RPMI8226 (cell line): ENCODE results near the gene RNLS.
"Not testable (repeated sequence)": the region's sequence is repeated elsewhere in the genome, so short reads cannot be mapped to it uniquely, and the experiment has no call there.

Source experiments
- DNase-seq: peaks from one replicate; pipeline ENCODE4 v3.0.0-alpha.2; 2015

Gene RNLS

DNA sequence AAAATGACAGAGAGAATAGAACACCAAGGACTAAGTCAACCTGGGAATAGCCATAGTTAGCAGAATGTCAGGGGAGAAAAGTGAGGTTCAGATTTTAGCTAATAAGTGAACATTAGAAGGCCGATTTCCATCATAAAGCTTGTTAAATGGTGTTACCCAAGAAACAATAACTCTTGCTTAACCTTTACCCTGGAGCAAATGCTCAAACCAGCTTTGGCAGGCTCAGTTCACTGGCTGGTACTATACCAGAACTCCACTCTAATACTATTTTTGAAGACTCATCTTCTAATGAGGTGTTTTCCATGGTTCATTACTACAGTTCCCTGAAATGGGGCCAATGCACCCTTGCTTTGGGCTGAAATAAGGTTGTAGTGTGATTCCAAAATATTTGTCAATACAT lies 61.3 kb downstream of the RNLS start:
- DNase-seq = no peak

- no peak for DNase-seq
These were observed 67.9 kb downstream of the RNLS start for GRCh38 chr10:88515235-88515634.

- no peak for DNase-seq
These were observed 70.5 kb downstream of the RNLS start for GRCh38 chr10:88512599-88512998.

DNA sequence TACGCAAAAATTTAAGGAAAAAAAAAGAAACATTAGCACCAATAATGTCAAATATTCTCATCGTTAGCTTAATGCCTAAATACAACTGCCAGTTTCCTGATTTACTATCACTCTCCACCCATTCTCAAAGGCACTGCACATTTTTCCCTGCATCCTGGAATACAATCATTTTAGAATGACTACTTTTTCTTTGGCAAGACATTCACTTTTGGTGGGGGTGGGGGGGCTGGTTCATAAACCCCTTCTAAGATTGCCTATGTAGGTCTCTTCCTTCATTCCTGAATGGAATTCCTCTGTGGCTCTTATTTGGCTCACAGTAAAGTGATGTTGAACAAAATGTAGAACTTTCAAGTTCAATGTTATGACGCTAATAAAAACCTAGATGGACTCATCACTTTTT lies 74.3 kb downstream of the RNLS start:
- no peak for DNase-seq

- DNase-seq = no peak
These were observed 75.2 kb downstream of the RNLS start for GRCh38 chr10:88507826-88508453.

GRCh38 chr10:88507404-88507803 lies 75.7 kb downstream of the RNLS start:
- DNase-seq = no peak

DNA sequence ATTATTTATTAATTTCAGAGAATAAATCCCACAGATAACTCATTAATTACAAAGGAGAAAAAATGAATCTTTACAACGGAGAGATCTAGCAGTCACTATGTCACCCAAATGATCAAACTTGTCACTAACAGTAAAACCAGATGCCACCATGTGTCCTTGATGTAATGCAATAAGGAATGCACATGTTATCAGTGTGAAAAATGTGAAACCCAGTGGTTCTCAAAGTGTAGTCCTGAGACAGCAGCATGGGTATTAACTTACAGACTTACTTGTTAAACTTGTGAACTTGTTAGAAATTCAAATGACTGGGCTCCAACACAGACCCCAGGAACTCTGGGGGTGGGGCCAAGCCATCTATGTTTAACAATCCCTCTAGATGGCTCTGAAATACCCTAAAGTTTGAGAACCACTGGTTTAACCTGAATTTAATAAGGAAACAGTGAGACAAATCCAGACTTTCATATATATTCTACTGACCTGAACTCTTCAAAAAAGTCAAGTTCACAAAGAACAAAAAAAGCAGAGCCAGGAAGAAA lies 77.4 kb downstream of the RNLS start:
- no peak for DNase-seq

GRCh38 chr10:88505265-88505664 lies 77.9 kb downstream of the RNLS start:
- DNase-seq = no peak

DNA sequence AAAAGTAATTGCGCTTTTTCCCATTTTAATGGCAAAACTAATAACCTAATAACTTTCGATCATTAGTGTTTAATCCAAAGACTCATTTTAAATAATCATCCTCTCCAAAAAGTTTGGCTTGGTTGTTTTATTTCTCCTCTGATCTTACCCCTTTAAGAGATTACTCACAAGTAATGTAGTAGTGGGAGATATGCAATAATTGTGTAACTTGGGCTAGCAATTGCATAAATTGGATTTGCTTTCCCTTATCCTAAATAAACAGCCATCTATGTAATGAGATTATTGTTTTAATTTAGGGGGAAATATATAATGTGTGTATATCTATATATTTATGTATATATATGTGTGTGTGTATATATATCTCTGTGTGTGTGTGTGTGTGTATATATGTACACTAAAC lies 82.5 kb downstream of the RNLS start:
- no peak for DNase-seq

- DNase-seq = no peak
These were observed 83.3 kb downstream of the RNLS start for GRCh38 chr10:88499569-88500470.

DNA sequence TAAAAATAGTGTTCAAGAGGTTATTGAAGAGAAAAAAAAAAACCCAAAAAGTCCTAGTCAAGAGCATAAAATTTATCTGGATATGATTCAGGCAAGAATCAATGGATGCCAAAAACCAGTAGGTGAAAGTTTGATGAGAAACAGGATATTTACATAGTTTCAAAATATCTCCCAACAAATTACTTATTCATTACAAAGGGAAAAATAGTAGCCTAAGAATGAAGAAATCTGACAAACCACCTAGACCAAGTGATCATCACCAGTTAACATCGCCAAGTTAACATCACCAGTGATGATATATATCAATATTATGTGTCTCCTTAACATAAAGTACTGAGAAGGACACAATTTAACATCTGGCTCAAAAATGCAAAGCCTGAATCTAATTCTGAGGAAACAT lies 85.2 kb downstream of the RNLS start:
- DNase-seq = no peak

DNA sequence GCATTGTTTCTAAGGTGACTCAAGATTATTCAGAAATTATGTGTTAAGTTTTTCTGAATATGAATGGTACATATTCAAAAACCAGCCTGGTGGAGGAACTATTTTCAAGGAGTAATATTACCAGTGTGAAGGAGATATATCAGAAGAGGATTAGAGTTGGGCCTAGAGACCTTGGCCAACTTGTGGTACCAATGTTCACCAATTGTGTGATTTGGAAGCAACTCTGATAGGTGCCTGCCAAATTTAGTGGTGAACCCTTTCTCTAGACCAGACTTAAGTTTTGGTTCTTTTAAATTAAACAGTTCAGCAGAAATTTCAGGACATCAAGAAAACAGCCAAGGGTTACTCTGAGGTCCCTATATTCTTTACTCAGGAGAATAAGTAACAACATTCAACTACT lies 88.6 kb downstream of the RNLS start:
- DNase-seq = no peak

DNA sequence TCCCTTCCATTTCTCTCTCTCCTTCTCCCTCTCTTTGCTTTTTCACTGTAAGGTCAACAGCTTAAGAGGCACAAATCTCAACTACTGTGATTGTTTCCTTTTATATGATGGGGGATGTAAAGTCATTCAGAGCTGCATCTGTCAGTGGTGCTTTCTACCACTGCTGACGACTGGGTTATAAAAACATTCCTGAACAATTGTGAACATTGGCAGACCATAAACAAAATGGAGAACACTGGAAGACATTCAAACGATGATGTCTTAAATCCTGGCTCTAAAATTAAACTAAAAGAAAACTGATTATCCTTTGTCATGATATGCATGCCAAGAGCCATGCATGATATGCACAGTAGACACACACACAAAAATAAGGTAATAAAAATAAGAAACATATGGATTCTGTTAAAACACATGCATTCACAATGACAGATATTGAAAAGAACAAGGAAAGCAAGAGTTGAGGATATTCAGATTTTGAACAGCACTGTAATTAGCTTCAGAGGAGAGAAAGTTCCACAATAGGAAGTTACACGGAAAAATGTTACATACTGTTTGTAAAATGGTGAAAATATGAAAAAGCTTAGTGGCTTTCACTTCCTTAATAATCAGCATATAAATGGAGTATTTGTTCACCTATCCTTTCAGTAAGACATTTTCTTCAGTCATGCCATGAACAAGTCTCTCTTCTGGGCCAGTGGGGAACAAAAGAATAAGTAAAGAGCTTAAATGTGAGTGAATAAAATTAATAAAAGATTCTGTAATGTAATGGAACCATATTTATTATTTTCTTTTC lies 89.2 kb downstream of the RNLS start:
- no peak for DNase-seq

DNA sequence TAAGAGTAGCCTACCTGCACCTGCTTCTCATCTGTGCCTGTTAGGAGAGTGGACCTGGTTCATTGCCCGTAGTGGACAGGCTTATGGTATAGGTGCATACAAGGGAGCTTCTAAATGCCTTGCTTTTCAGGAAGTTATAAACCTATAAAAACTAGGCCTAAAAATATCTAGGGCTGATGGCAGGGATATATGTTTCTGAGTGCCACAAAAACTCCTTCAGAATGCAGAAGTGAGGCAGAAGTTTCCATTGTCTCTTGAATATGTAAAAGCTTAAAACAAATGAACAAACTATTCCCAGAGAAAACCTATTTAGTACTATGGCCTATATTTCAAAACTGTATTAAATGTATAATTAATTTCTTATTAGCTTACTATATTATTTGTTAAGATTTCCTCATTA lies 91.8 kb downstream of the RNLS start:
- no peak for DNase-seq

- no peak for DNase-seq
These were observed 92.7 kb downstream of the RNLS start for GRCh38 chr10:88490231-88490980.

- DNase-seq = no peak
These were observed 94.0 kb downstream of the RNLS start for GRCh38 chr10:88489107-88489506.

DNA sequence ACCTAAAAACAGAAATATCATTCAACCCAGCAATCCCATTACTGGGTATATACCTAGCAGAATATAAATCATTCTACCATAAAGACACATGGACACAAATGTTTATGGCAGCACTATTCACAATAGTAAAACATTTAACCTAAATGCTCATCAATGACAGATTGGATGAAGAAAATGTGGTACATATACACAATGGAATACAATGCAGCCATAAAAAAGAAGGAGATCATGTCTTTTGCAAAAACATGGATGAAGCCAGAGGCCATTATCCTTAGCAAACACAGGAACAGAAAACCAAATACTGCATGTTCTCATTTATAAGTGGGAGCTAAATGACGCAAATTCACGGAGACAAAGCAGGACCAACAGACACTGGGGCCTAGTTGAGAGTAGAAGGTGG lies 96.3 kb downstream of the RNLS start:
- DNase-seq = not testable (repeated sequence)

DNA sequence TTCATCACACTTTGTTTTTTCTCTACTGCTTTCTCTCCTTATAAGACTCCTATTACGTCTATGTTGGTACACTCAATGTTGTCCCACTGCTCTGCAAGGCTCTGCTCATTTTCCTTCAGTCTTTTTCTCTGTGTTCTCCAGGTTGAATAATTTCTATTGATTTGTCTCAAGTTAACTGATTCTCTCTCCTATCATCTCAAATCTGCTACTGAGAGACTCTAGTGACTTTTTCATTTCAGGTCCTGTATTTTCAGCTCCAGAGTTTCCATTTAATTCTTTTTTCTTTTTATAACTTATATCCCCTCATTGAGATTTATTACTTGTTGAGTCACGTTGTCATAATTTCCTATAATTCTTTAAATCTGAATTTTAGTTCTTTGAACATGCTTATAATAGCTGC lies 100.9 kb downstream of the RNLS start:
- no peak for DNase-seq

DNA sequence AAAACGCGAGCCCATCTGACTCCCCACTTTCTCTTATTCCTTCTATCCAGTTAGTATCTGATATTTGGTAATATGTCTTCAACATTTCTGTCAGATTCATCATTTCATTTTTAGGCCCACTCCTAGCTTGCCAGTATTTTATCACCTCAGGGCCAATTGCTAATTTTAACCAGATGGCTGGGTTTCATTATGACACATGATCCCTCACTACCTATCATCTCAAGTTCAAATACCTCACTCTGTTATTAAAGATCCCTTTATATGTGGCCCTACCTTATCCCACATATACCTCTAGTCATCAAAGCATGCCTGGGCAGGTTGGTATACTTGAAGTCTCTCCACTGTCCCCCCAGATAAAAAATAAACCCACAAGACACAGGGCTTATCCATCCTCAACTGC lies 104.9 kb downstream of the RNLS start:
- no peak for DNase-seq

DNA sequence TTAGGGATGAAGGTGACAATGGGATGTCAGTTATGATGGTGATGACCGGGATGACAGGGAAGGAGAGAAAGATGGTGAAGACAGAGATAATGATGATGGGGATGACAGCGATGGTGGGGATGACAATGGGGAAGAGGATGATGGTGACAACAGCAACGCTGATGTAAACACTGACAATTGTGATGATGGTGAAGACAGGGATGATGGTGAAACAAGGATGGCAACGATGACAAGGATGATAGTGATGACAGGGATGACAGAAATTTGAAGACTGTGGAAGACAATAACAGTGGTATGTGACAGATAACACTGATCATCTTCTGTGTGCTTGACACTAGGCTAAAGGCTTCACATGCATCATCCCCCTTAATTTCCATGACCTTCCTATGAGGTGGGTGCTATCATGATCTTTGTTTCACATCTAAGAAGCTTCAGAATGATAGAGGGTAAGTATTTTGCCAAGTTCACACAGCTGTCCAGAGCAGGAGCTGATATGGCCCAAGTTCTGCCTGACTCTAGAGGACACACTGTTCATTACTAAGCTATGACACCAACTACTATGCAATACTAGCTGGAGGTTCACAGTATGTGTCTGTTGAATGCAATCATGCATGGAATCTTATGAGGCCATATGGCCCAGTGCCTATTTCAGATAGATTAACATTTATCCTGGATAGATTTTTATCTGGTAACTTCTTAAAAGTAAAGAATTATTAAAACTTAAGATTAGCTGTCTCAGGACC lies 105.6 kb downstream of the RNLS start:
- no peak for DNase-seq

DNA sequence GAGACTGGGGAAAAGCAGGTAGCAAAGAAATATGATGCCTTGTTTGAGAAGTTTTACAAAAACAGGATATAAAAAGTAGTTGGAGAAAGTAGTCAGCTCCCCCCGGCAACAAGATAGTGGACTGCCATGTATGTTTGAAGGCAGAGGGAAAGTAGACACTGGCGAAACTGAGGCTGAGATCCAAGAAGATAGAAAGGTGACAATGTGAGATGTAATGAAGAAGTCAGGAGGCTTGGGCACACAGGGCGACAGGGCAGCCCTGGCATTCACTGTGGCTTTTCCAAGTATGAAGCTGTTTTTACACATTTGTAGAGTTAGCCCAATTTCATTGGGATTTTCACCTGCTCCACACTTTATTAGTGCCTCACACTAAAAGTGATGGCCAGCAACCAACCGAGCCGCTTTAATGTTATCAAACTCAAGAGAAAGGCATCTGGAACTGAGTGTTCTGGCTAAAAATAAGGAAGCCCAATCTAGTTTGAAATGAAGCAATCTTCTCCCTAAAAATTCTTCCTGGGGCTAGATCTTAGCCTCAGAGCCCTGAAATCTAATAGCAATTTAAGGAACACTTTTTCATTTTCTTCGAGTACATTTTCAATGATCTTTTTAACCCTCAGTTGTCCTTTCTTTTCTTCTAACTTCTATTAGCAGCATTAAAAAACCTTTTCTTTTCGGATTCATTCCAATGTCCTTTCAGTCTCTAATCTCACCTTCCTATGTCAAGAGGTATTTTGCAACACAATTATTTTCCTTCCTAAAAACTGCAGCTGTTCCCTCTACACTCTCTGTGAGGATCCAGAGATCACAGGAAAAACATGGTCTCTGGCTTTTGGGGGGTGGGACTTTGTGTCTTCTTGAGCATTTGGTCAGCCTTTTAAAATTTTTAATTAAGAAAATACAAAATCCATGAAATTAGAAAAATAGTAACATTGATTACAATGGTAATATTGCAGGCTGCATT lies 108.0 kb downstream of the RNLS start:
- DNase-seq = no peak
